ENCODE data around the gene CAPN12.

The CAPN12 gene

GRCh38 chr19:38725469-38726283 lies 18.6 kb downstream of the CAPN12 start:
- no peak for DNase-seq

GRCh38 chr19:38723990-38724854 lies 20.1 kb downstream of the CAPN12 start:
- DNase-seq, result no peak

DNA sequence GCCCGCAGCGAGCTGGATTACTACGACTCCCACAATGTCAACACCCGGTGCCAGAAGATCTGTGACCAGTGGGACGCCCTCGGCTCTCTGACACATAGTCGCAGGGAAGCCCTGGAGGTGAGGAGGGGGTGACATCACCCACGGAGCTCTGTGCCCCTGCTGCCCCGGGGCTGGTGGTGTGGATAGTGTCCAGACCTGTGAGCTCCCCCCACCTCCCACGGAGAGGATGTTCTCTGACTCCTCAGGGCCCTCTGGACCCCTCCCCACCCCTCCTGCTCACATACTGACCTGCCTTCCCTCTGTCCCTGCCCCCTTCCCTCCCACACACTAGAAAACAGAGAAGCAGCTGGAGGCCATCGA lies 20.7 kb downstream of the CAPN12 start:
- DNase-seq, result no peak

- DNase-seq, result no peak
Observed at GRCh38 chr19:38722947-38723605, 21.2 kb downstream of the CAPN12 start.

DNA sequence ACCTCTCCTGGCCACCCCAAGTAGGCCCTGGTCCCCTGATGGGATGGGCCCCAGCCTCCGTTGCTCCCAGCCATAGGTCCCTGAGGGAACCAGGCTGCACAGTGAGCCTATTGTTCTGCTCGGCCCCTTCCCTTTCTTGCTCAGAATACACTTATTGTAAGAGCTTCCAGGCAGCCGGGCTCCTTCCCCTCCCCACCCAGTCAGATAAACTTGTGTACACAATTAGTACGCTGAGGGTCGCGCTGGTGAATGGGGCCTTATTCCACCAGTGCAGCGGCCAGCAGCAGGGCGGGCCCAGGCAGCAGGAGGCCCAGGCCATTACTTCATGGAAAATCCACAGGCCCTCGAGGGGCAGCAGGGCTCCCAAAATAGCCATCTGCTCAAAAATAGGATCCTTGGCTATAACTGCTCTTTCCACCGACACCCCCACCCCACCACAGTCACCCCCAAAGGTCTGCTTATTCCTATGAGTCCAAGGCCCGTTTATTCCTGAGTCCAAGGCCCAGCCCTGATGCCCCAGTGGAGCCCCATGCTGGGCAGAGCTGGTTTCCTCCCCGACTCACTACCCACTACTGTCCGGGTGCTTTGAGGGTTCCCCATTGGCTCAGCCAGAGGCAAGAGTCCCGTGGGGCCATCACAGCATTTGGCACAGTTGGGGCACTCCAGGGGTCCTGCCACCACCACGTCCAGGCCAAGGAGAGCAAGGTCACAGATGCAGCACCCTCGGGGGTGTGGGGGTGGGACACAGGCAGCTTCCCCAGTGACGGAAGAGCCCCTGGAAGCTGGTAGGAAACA lies 22.1 kb downstream of the CAPN12 start:
- no peak for DNase-seq

GRCh38 chr19:38721496-38721895 lies 22.8 kb downstream of the CAPN12 start:
- DNase-seq, result no peak

GRCh38 chr19:38720559-38721236 lies 23.6 kb downstream of the CAPN12 start:
- no peak for DNase-seq

DNA sequence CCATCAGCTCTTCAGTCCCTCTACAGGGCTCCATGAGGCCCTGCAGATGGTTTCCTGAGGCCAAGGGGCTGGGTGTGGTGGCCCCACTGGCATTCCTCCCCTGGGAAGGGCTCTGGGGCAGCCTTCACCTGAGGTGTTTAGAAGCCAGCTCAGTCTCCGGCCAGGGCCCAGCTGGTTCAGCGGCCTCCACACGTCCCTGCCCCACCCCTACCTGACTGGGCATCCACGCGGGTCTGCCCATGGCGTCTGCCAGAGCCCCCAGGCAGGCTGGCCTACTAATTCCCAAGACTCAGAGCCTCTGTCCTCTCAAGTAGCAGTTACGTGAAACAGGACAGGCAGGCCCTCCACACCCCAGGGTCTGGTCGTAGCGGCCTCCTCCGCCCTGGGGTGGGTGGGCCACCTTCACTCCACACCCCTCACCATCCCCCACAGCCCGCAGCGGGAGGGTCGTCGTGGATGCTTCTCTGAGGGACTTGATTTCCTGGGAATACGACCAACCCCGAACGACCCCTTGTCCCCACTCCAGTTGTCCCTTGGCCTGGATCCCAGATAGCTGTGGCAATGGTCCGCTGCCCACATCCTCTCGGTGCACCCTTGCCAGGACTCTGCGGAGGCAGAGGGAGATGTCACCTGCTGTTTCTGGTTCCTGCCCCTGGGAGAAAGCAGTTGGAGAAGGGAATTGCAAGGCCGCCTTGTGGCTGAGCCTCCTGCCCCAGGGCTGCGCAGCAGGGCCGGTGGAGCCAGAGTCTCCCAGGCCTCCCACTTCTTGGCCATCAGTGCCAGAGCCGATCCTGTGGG lies 24.3 kb downstream of the CAPN12 start:
- no peak for DNase-seq

DNA sequence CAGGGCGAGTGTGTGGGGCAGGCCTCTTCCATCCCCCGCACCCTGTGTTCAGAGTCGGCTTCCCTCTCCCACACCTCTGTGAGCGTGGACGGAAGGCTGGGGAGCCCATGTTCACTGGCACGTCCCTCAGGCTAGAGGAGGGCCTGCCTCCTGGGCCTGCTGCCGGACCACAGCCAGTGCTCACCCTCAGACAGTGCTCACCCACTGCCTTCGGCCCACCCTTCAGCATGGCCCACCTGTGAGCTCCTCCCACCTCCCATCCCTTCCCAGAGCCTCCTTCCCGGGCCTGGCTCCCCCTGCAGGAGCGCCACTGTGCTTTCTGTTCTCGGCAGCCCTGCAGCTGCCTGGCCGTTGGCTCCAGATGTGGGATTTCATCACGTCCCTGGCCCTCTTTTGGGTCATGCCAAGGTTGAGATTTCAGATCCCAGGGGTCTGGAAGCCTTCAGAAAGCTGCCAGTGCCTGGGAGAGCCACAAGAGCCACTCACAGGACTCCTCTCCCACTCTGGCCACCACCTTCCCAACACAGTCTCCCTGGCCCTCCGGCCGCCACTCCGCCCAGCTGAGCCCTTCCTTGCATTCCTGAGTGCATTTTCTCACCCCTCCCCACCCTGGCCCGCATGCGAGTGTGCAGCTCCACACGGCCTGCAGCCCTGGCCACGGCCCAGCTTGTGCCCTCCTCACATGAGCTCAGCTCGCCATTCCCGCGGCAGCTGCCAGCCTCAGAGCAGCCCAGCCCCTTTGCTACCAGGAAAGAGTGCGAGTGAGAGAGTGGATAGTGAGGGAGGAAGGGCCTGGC lies 25.3 kb downstream of the CAPN12 start:
- DNase-seq, result no peak

GRCh38 chr19:38717855-38718254 lies 26.4 kb downstream of the CAPN12 start:
- DNase-seq, result no peak

DNA sequence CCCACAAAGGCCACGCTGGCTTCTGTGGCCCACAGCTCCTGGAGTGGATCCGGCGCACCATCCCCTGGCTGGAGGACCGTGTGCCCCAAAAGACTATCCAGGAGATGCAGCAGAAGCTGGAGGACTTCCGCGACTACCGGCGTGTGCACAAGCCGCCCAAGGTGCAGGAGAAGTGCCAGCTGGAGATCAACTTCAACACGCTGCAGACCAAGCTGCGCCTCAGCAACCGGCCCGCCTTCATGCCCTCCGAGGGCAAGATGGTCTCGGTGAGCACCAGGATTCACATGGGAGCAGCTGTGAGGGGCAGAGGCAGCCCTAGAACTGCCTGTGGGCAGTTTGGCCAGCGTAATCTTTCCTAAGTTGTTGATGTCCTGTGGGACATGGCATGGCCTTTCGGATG lies 27.2 kb downstream of the CAPN12 start:
- DNase-seq, result no peak

DNA sequence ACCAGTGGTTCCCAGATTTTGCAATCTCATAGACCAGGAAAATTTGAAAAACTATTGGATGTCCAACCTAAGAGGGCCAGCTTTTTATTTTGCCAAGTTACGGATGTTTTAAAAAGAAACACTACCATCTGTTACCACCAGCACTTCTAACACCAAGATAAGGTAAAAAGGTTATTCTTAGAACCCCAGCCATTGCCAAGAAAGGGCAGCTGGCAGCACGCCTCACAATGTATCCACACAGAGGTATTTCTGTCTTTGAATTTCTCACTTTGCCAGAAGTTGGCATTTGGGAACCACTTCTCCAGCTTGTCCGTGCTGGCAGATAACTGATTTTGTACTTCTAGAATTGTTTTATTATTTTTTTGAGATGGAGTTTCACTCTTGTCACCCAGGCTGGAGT lies 28.7 kb downstream of the CAPN12 start:
- DNase-seq, result no peak

GRCh38 chr19:38714354-38714778 lies 29.9 kb downstream of the CAPN12 start:
- DNase-seq, result no peak

DNA sequence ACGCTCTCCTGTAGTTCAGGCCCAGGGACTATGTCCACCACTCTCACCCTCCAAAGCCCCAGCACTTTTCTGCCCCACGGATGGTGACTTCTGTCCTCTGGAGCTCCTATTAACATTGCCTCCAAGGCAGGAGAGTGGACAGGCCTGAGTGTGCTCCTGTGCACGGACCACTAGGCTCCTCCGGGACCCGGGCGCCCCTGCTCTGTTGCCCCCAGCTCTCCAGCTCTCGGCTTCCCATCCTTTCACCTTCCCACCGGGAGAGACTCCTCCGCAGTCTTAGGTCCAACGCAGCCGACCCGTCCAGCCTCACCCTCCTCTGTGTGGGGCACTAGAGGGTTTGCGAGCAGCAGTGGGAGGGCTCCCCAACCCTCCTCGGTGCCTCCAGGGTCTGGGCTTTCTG lies 30.4 kb downstream of the CAPN12 start:
- DNase-seq, result no peak

DNA sequence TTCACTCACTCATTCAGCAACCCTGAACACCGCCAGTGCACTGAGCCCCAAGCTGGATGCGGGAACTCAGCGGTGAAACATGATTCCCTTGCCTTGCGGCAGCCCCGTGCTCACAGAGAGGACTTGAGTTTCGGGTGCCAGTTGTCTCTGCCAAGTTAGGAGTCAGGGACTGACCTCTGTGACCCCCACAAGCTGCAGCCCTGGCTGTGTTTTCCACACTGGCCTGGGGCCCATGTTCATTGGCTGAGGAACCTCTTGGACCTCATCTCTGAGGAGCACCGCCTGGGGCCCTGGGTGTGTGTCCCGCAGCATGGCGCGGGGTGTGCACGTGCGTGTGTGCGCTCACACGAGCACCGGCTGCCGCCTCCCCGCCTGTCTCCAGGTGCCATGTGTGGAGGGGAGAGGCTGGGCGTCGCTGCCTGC lies 31.0 kb downstream of the CAPN12 start:
- no peak for DNase-seq

DNA sequence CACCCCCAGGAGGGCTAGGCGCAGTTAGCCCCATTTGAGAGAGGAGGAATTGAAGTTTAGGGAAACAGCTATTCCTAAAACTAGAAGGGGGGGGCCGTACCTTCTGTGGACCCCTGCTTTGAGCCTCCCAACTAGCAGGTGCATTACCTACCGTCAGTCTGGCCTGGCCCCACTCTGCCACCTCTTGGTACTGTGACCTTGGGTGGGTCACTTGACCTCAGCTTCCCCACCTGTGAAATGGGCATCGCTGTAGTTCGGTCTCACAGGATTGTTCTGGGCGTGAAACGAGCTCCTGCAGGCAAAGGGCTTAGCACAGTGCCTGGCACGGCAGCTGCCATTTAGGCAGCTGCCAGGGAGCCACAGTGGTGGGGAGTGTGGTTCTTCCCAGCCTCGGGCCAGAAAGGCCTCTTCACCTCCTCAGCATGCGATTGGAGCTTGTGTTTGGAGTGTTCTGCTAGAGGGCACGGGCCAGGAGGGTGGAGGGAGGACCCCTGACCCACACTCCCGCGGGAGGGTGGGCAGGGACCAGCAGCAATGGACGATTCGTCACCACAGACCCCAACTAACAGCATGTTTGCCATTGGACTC lies 32.0 kb downstream of the CAPN12 start:
- DNase-seq, result no peak

DNA sequence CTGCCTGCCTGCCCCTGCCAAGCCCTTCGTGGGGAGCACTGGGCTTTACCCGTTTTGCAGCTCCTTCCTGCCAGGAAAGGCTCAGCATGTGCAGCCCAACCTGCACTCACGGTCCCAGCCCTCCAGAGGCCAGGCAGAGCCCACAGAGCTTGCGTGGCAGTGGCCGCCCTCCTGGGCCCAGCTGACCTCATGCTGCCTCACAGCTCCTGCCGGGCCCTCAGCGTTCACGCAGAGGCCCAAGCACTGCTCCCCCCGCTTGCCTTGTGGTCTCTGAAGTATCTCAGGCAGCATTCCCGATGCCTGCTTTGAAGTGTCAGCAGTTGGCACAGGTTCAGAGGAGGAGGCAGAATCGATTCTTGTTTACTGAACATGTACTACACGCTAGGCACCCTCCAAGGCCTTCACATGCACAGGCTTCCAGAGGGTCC lies 32.5 kb downstream of the CAPN12 start:
- no peak for DNase-seq

GRCh38 chr19:38710928-38711725 lies 33.1 kb downstream of the CAPN12 start:
- DNase-seq, result no peak

DNA sequence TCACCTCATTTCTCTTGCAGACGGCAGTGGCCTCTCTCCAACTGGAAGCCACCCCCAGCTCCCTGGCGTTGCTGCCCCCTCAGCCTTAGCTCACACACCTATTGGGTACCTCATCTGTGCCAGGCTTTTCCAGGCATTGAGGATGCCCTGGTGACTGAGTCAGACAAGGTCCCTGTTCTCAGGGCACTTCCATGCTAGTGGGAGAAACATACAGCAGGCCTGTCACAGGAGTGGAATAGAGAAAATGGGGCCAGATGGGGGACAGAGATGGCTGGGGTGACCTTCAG lies 33.9 kb downstream of the CAPN12 start:
- DNase-seq, result no peak

Measured in CD4-positive, alpha-beta T cell treated with Interleukin-10 for 1 hour (primary cell).